K562 (cell line): ENCODE results near the gene MBOAT2. TPM values are rescaled to one million over a fixed set of nuclear protein-coding genes. Genes with fewer than 3 reads are reported as not detected.
"Not testable (repeated sequence)": the region's sequence is repeated elsewhere in the genome, so short reads cannot be mapped to it uniquely, and the experiment has no call there.

Source experiments
- ATAC-seq: fragments of 200-7000 bp; cut with Tn5 transposase; 3 replicates; pipeline ENCODE4 v1.9.1; 2020; ENCODE audit warnings: moderate library complexity
- BruUV-seq: library from RNA; stranded (reverse); fragments of 400-500 nt; replicated peaks from 2 replicates; lab custom pipeline; 2021; lab: Mats Ljungman, UMichigan
- CTCF ChIA-PET: fragments of 300-600 bp; formaldehyde crosslinking; extraction: SDS; loops from one replicate; lab custom pipeline; 2021; ENCODE audit warnings: low intra/inter-chr PET ratio; lab: Yijun Ruan, JAX
- POLR2A ChIA-PET: fragments of 300-600, 350-650 bp; sonication (Branson Sonifier 250); formaldehyde crosslinking; extraction: SDS; loops from one replicate; lab custom pipeline; 2021; ENCODE audit warnings: antibody characterized with exemption, inconsistent platforms; lab: Yijun Ruan, JAX
- DNase-seq, 4 experiments: peaks; one replicate each; pipeline versions ENCODE4 v3.0.0 to v3.0.0-alpha.2; 2011 to 2018; ENCODE audit warnings: low spot score in 3 of 4, mixed read lengths in 3 of 4; ENCODE audit errors: extremely low read depth in 1 of 4
- FAIRE-seq: peaks from 2 replicates; lab custom pipeline; 2011; peaks lifted over from hg19 to GRCh38; lab: Jason Lieb, UNC
- H2AFZ ChIP-seq: 2 replicates; pipeline ENCODE4 v1.6.0; 2011; ENCODE audit warnings: low read depth, low read length, control low read depth, inconsistent platforms
- H3K27ac ChIP-seq: fragments of 200-600 bp; 3 replicates; pipeline ENCODE4 v1.8.0; 2011; ENCODE audit warnings: low read depth, mild to moderate bottlenecking, control low read depth, inconsistent platforms, low read length, moderate library complexity, mixed read lengths; ENCODE audit errors: extremely low read depth
- H3K27me3 ChIP-seq, 2 experiments: fragments of 300-600 bp in 1 of 2; 2 replicates in 1 of 2; 3 replicates in 1 of 2; pipeline versions ENCODE4 v1.6.0 to v1.8.0; 2011; ENCODE audit warnings: inconsistent platforms in 2 of 2, low read length in 2 of 2, mild to moderate bottlenecking in 1 of 2, mixed read lengths in 1 of 2, moderate library complexity in 1 of 2; ENCODE audit not compliant: control insufficient read depth in 2 of 2, insufficient read depth in 2 of 2
- H3K36me3 ChIP-seq: fragments of 300-600 bp; 3 replicates; pipeline ENCODE4 v1.8.0; 2011; ENCODE audit warnings: mild to moderate bottlenecking, low read length, inconsistent platforms; ENCODE audit not compliant: control insufficient read depth, insufficient read depth
- H3K4me1 ChIP-seq, 2 experiments: fragments of 200-600 bp in 1 of 2; replicated peaks in 1 of 2; 2 replicates in 1 of 2; 3 replicates in 1 of 2; pipeline versions ENCODE4 v1.5.1 to v1.8.0; 2011; ENCODE audit warnings: inconsistent platforms in 2 of 2, low read length in 2 of 2, mild to moderate bottlenecking in 1 of 2, mixed read lengths in 1 of 2, moderate library complexity in 1 of 2; ENCODE audit not compliant: control insufficient read depth in 2 of 2, insufficient read depth in 2 of 2
- H3K4me2 ChIP-seq: 2 replicates; pipeline ENCODE4 v1.6.1; 2011; ENCODE audit warnings: low read length, control low read depth, inconsistent platforms, mixed read lengths; ENCODE audit not compliant: insufficient read depth
- H3K4me3 ChIP-seq: fragments of 200-600 bp; sonication (generic), shearing (Covaris generic); 2 replicates; pipeline ENCODE4 v1.5.1; 2016; ENCODE audit warnings: control low read depth, inconsistent platforms
- H3K79me2 ChIP-seq: fragments of 200-600 bp; 3 replicates; pipeline ENCODE4 v1.8.0; 2011; ENCODE audit warnings: low read length, inconsistent platforms; ENCODE audit not compliant: control insufficient read depth, insufficient read depth
- H3K9ac ChIP-seq, 2 experiments: 2 replicates each; pipeline versions ENCODE4 v1.6.0 to v1.6.1; 2011; ENCODE audit warnings: low read depth in 2 of 2, low read length in 2 of 2, control low read depth in 1 of 2, inconsistent platforms in 1 of 2, mild to moderate bottlenecking in 1 of 2, mixed read lengths in 1 of 2; ENCODE audit not compliant: insufficient read depth in 1 of 2
- H3K9me1 ChIP-seq: one replicate; pipeline ENCODE4 v1.6.0; 2011; ENCODE audit warnings: inconsistent platforms, mild to moderate bottlenecking, low read length, moderate library complexity; ENCODE audit not compliant: control insufficient read depth, insufficient read depth
- H3K9me3 ChIP-seq: replicated peaks from 2 replicates; pipeline ENCODE4 v1.5.1; 2011; ENCODE audit warnings: low read depth, low read length, inconsistent platforms; ENCODE audit not compliant: control insufficient read depth, insufficient read depth
- H4K20me1 ChIP-seq: replicated peaks from 2 replicates; pipeline ENCODE4 v1.6.1; 2011; ENCODE audit warnings: low read length, inconsistent platforms, mixed read lengths; ENCODE audit not compliant: control insufficient read depth, insufficient read depth
- BMI1 ChIP-seq: fragments of 150-350 bp; IDR thresholded peaks from 2 replicates; pipeline ENCODE4 v1.6.1; 2014; ENCODE audit warnings: low read length
- CREB5 ChIP-seq: fragments of 250-450 bp; sonication (Bioruptor Pico); IDR thresholded peaks from 2 replicates; pipeline ENCODE4 v1.5.0; 2020; ENCODE audit warnings: mild to moderate bottlenecking
- EWSR1 ChIP-seq: fragments of 450-650 bp; IDR thresholded peaks from 2 replicates; pipeline ENCODE4 v1.6.1; 2018; ENCODE audit warnings: borderline replicate concordance, mild to moderate bottlenecking, low read depth, moderate library complexity; ENCODE audit not compliant: partially characterized antibody
- HDAC3 ChIP-seq: fragments of 450-650 bp; IDR thresholded peaks from 2 replicates; pipeline ENCODE4 v1.6.1; 2018; ENCODE audit warnings: borderline replicate concordance, mild to moderate bottlenecking, moderate library complexity; ENCODE audit not compliant: partially characterized antibody
- ZBTB43 ChIP-seq: sonication (generic); formaldehyde crosslinking; IDR thresholded peaks from 2 replicates; pipeline ENCODE4 v1.8.0; 2023; ENCODE audit warnings: mild to moderate bottlenecking, missing genetic modification reagents
- ZFP91 ChIP-seq: sonication (generic); formaldehyde crosslinking; IDR thresholded peaks from 2 replicates; pipeline ENCODE4 v1.8.0; 2022; ENCODE audit warnings: mild to moderate bottlenecking, missing genetic modification reagents
- ZNF146 ChIP-seq: IDR thresholded peaks from one replicate; pipeline ENCODE4 v1.6.1; 2018; ENCODE audit warnings: missing compliant biosample characterization; ENCODE audit not compliant: unreplicated experiment
- ZNF239 ChIP-seq: fragments of 250-450 bp; sonication (Bioruptor Pico); IDR thresholded peaks from 2 replicates; pipeline ENCODE4 v1.4.0; 2020; ENCODE audit warnings: mild to moderate bottlenecking
- ZNF41 ChIP-seq: fragments of 250-450 bp; sonication (Bioruptor Pico); conservative IDR thresholded peaks from 2 replicates; pipeline ENCODE4 v1.4.0; 2020; ENCODE audit warnings: mild to moderate bottlenecking
- ZZZ3 ChIP-seq: fragments of 450-650 bp; IDR thresholded peaks from 2 replicates; pipeline ENCODE4 v1.6.1; 2016; ENCODE audit warnings: antibody characterized with exemption, mild to moderate bottlenecking, moderate library complexity
- WGBS: fragments of 100-300 bp; shearing (Covaris generic); methylation state at CpG from one replicate; pipeline ENCODE4 v1.1.6; 2016; ENCODE audit warnings: low coverage, mixed read lengths; ENCODE audit not compliant: insufficient coverage; ENCODE audit errors: missing lambda C conversion rate; 5-methylcytosine and 5-hydroxymethylcytosine counted together
- in situ Hi-C: fragments of 300-500 bp; cut with MboI; formaldehyde crosslinking; loops from 4 replicates; pipeline ENCODE4 v1.15.0; 2018; ENCODE audit warnings: inconsistent platforms, mixed read lengths
- intact Hi-C: fragments of 100-400 bp; cut with micrococcal nuclease; formaldehyde crosslinking; loops from 2 replicates; pipeline ENCODE4 v1.14.2; 2022
- polyA plus RNA-seq, 8 experiments: library from polyadenylated mRNA; depleted of rRNA in 4 of 8; stranded (reverse) in 5 of 8; unstranded in 3 of 8; fragments of >200 nt; fragmentation: Nextera tagmentation in 2 of 8; fragmentation: Illumina TruSeq in 1 of 8; extraction: Ambion mirVana in 2 of 8; extraction: Trizol in 1 of 8; gene quantifications; 2 replicates each; pipeline versions ENCODE4 v1.2.1 to v1.2.3, GENCODE V29; 2011 to 2014; ENCODE audit warnings: inconsistent platforms in 1 of 8, missing spikeins in 1 of 8
- total RNA-seq, 7 experiments: library from RNA; depleted of rRNA in 6 of 7; stranded (reverse); fragments of >200 nt in 6 of 7; fragmentation: Illumina TruSeq in 2 of 7; extraction: Trizol in 2 of 7; gene quantifications; 2 replicates each; pipeline versions ENCODE4 v1.2.1 to v1.2.3, GENCODE V29; 2011 to 2021; ENCODE audit warnings: low replicate concordance in 1 of 7

MBOAT2 gene
- total and polyA plus RNA-seq, 9 of the 15 experiments (the other 6 are each of a cell fraction or from before 2014, with no cell fraction given): 8.4 to 122 (median 27.6) TPM

DNA sequence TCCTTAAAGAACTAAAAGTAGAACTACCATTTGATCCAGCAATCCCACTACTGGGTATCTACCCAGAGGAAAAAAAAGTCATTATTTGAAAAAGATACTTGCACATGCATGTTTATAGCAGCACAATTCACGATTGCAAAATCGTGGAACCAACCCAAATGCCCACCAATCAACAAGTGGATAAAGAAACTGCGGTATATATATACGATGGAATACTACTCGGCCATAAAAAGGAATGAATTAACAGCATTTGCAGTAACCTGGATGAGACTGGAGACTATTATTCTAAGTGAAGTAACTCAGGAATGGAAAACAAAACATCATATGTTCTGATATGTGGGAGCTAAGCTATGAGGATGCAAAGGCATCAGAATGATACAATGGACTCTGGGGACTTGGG is 89.7 kb downstream of the MBOAT2 start:
- POLR2A ChIA-PET: interaction anchor here (1.4 kb wide), 1 partner anchor 11 kb away, joined by 4 read pairs; no protein-coding TSS in a partner anchor
- H3K27me3 ChIP-seq, H4K20me1 ChIP-seq, H3K9me1 ChIP-seq, BruUV-seq, intact Hi-C loops, H3K4me2 ChIP-seq, H3K27ac ChIP-seq, H3K9me3 ChIP-seq, H3K9ac ChIP-seq, ATAC-seq, in situ Hi-C loops, H3K4me3 ChIP-seq, FAIRE-seq, H3K4me1 ChIP-seq, H2AFZ ChIP-seq, DNase-seq, CTCF ChIA-PET, H3K36me3 ChIP-seq: not testable (repeated sequence)
- H3K79me2 ChIP-seq: peaks cover 18% of the 10 kb centered on the region; the same call in 2 of the 3 replicates
- peak; percentile 19 for TF ChIP-seq ZNF146 (CRISPR knock-in tag)
- WGBS: 86% methylated on average over 5 of the region's 5 CpGs

- Histone ChIP-seq H3K27ac (no peak overlapping the region), H3K9ac (no peak overlapping the region), H3K4me3 (no peak overlapping the region), H2AFZ (no peak overlapping the region), H3K4me2 (no peak overlapping the region), H4K20me1 (no peaks in the 10 kb centered on the region), H3K27me3 (no peaks in the 10 kb centered on the region), H3K9me1 (no peaks in the 10 kb centered on the region), H3K36me3 (peaks cover 43% of the 10 kb centered on the region), H3K4me1 (no peaks in the 10 kb centered on the region), H3K9me3 (peaks cover 9% of the 10 kb centered on the region), H3K79me2 (peaks cover 18% of the 10 kb centered on the region; the same call in 2 of the 3 replicates)
- intact Hi-C loops: no loop called here
- DNase-seq (no peak), ATAC-seq (no peak), FAIRE-seq (no peak)
- no TSS peak for BruUV-seq
- ChIA-PET POLR2A (interaction anchor here (0.9 to 1.1 kb wide), 2 partner anchors 13 to 20 kb away, joined by 3 read pairs; no protein-coding TSS in a partner anchor), CTCF (no interaction called here)
- in situ Hi-C loops: no loop called here
- 98% methylated on average over 3 of the region's 3 CpGs for WGBS
- TF ChIP-seq ZNF41 (CRISPR knock-in tag) (no peak), ZNF239 (CRISPR knock-in tag) (no peak), ZFP91 (CRISPR knock-in tag) (no peak), ZBTB43 (CRISPR knock-in tag) (no peak), ZZZ3 (no peak), EWSR1 (no peak), CREB5 (CRISPR knock-in tag) (no peak), BMI1 (no peak), HDAC3 (no peak)
Observed at GRCh38 chr2:8907764-8908288, 95.7 kb downstream of the MBOAT2 start.
